Ramos (cell line): ENCODE data around the gene PTPRT.

Experiments
- in situ Hi-C: fragments of 300-500 bp; cut with MboI; formaldehyde crosslinking; loops from one replicate; pipeline ENCODE4 v1.14.3; 2022; ENCODE audit warnings: low sequenced_read_pairs; ENCODE audit not compliant: unreplicated experiment

The PTPRT gene

GRCh38 chr20:42531508-42531961 is 658.2 kb downstream of the PTPRT start:
- in situ Hi-C loops: loop anchor here (25.0 kb wide), 1 partner anchor 794 kb away; no protein-coding TSS in a partner anchor

DNA sequence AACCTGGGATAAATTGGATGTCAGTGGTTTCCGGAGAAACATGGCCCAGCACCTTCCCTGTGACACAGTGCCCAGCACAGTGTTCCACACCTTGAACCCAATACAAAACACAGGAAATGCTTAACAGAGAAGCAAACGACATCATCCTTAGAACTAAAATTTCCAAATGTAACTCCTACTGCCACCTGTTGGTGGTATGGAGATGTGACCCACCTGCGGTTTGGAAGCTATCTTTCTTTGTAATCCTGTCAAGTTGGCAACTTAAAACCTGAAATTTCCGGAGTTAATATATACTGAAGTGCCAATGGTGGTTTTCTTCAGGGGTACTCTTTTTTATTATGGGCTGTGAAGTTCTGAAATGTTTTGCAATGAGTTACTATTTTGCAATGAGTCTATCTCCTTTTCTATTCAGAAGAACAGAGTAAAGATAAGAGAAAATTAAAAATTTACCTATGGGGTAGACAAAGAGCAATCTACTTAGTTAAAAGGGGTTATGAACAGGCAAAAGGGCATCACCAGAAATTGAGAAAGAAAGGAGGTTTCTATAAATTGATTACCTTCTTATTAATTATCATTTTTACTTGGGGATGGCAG is 658.8 kb downstream of the PTPRT start:
- in situ Hi-C loops: loop anchor here (25.0 kb wide), 1 partner anchor 794 kb away; no protein-coding TSS in a partner anchor

- in situ Hi-C loops: loop anchor here (25.0 kb wide), 1 partner anchor 793 kb away; no protein-coding TSS in a partner anchor
These were observed 659.5 kb downstream of the PTPRT start for GRCh38 chr20:42530191-42530590.

DNA sequence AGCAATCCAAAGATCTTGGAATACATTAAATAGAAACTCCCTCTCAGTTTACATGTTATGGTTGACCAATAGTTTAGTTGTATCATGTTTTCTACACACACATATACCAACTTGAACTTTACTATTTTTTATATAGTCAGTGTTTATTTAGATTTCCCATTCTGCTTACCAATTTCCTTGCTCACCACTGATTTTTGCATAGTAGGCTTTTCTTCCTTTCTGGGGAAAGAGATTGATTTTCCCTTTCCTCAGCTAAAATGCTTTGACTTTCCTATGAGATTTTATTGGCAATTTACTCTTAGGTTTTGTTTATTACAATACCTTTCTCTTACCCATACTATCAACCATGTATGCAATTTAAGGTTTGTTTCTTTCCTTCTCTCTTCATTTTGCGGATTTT is 665.6 kb downstream of the PTPRT start:
- in situ Hi-C loops: no loop called here

GRCh38 chr20:42516692-42517091 is 673.0 kb downstream of the PTPRT start:
- in situ Hi-C loops: no loop called here

- in situ Hi-C loops: no loop called here
These were observed 679.0 kb downstream of the PTPRT start for GRCh38 chr20:42510686-42511085.

DNA sequence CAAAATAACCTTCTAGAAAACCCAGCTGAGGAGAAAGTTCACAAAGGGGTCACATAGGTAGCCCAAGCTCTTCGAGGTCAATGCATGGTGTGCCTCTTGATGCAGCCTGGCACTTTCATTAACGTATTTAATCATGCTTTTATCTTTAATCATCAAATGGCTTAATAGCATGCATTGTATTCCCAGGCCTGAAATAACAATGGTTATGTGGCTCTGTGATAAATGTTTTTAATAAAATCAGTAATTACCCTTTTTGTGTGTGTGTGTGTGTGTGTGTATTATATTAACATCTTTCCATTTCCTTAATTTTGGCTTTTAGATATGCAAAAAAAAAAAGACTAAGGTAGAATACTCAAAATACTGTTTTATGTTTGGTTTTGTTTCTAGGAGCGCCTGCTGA is 681.8 kb downstream of the PTPRT start:
- in situ Hi-C loops: no loop called here

- in situ Hi-C loops: no loop called here
These were observed 683.3 kb downstream of the PTPRT start for GRCh38 chr20:42506397-42506796.

DNA sequence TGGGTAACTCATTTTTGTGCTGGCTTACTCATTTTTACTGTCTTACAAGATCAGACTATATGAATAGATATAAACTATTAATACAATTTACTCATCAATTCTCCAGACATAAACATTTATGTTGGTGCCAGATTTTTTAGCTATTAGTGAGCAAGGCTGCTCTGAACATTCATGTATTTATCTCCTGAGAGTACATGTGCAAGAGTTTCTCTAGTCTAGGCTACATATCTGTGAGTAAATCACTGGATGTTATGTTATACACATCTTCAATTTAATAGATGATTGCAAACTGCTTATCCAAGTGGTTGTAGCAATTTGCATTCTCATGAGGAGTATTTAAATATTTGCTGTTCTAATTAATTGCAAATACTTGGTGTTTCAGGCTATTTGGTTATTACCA is 687.1 kb downstream of the PTPRT start:
- in situ Hi-C loops: no loop called here

GRCh38 chr20:42496595-42496994 is 693.1 kb downstream of the PTPRT start:
- in situ Hi-C loops: no loop called here

GRCh38 chr20:42494290-42494689 is 695.4 kb downstream of the PTPRT start:
- in situ Hi-C loops: no loop called here

GRCh38 chr20:42493001-42493400 is 696.7 kb downstream of the PTPRT start:
- in situ Hi-C loops: no loop called here

DNA sequence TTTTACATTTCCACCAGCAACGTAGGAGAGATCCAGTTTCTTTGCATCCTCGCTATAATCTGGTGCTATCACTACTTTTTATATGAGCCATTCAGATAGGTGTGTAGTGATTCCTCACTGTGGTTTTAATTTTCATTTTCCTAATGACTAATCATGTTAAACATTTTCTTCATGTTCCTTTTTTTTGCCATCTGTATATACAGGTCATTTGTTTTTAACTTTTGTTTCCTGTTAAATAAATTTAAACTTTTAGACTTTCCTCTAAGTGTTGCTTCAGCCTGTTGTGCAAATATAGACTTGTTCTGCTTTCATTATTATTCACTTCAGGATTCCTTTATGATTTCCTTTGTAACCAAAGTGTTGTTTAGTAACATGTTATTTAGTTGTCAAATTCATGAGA is 697.4 kb downstream of the PTPRT start:
- in situ Hi-C loops: no loop called here

DNA sequence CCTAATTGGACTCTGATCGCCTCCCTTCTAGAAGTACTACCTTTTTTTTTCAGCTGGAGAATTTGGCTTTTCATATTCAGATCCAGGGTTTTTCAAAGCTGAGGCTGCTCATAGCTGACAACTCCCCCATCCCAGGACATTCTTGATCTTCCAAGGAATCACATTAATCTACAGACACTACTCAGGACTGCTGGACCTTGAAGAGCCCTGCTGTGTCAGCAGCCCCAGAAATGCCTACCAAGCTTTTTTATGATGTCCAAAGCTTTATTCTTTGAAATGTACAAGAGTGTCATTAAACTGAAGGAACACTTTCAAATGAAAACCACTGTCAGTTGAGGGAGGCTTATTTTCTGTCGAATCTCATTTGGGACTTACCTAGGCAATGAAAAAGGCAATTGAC is 704.1 kb downstream of the PTPRT start:
- in situ Hi-C loops: no loop called here

GRCh38 chr20:42484790-42485375 is 704.8 kb downstream of the PTPRT start:
- in situ Hi-C loops: no loop called here

DNA sequence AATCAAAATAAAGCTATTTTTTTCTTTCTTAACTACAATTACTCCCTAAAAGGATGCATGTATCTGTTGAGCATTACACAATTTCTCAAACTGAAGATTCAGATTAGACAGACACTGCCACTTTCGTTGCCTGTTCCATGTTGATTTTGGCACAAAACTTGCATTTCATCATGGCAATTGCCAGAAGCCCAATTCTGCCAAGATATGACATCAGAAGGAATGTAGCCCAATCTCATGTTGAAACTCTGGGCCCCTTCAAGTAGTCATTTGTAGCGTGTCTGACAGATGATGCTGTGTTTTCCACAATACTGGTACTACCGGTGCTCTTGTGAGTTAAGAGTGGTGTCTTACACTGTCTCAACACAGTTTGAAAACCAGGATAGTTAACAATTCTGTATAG is 705.4 kb downstream of the PTPRT start:
- in situ Hi-C loops: no loop called here

DNA sequence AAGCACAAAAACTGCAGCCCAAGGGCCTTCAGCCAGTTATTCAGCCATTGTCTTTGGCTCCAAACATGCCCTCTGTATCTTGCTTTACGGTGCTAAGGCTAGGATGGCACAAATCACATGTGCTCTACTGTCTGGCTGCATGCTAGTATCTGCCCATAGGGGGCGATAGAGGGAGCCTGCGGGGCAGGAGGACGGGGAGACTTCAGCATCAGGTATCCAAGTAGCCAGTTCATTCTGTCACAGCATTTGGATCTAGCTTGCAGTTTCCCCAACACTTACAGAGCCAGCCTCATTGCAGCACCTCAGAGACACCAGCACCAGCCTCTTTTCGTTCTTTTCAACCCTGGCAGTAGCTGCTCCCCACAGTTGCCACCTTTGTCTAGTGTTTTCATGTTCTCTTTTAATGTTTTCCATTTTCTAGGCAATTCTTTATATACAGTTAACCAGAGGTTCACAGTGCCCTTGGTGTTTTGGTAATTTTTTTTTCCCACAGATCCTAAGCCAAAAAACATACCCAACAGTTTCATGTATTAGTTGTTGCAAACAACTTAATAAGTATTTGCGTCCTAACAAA is 705.9 kb downstream of the PTPRT start:
- in situ Hi-C loops: no loop called here

GRCh38 chr20:42482808-42483207 is 706.9 kb downstream of the PTPRT start:
- in situ Hi-C loops: no loop called here

DNA sequence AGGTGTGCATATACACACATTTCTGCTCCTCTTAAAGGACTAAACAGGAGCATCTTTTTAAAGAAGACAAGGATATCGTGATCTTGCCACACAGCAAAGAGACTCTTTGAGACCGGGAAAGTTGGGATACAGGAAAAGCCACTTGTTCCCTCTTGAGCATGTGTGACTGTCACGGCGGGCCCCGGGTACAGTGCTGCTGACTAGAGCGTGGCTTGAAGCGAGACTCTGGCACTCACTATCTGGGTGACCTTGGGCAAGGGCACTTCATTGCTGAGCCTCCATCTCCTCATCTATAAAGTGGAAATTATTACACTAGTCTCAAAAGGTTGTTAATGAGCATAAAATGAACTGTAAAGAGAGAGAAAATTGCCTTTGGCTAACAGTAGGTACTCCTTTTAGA is 713.9 kb downstream of the PTPRT start:
- in situ Hi-C loops: no loop called here

- in situ Hi-C loops: no loop called here
These were observed 715.1 kb downstream of the PTPRT start for GRCh38 chr20:42474646-42475045.

- in situ Hi-C loops: no loop called here
These were observed 717.5 kb downstream of the PTPRT start for GRCh38 chr20:42472198-42472597.
